ENCODE data around the gene OR2AE1. TPM values are rescaled to one million over a fixed set of nuclear protein-coding genes. Genes with fewer than 3 reads are reported as not detected.

OR2AE1 gene
- total RNA-seq, 1 experiment from 2014 or later, result not detected

Other genes starting within 250 kb of the OR2AE1 start
- gene CYP3A5, start 197.0 kb downstream of the OR2AE1 start, total RNA-seq (2014; rRNA removed; shearing (Covaris generic)), result 0.24 and 0.49 TPM in 2 replicates
- not detected in 2 replicates for gene CYP3A7, start 141.8 kb downstream of the OR2AE1 start, total RNA-seq (2014; rRNA removed; shearing (Covaris generic))
- gene CYP3A4, start 92.8 kb downstream of the OR2AE1 start, total RNA-seq (2014; rRNA removed; shearing (Covaris generic)), result not detected in 2 replicates
- not detected in 2 replicates for gene CYP3A43, start 49.0 kb downstream of the OR2AE1 start, total RNA-seq (2014; rRNA removed; shearing (Covaris generic))
- gene TRIM4, start 42.5 kb upstream of the OR2AE1 start, total RNA-seq (2014; rRNA removed; shearing (Covaris generic)), result 19.1 and 19.4 TPM in 2 replicates
- 0.12 TPM in 1 of 2 replicates, not detected in the other for gene GJC3, start 52.6 kb upstream of the OR2AE1 start, total RNA-seq (2014; rRNA removed; shearing (Covaris generic))
- 2.1 and 2.2 TPM in 2 replicates for gene AZGP1, start 99.0 kb upstream of the OR2AE1 start, total RNA-seq (2014; rRNA removed; shearing (Covaris generic))
- gene ZKSCAN1, start 138.6 kb upstream of the OR2AE1 start, total RNA-seq (2014; rRNA removed; shearing (Covaris generic)), result 10.2 and 10.7 TPM in 2 replicates
- gene ZSCAN21, start 172.7 kb upstream of the OR2AE1 start, total RNA-seq (2014; rRNA removed; shearing (Covaris generic)), result 13.5 and 15.4 TPM in 2 replicates
- gene ZNF3, start 204.7 kb upstream of the OR2AE1 start, total RNA-seq (2014; rRNA removed; shearing (Covaris generic)), result 22.6 and 25.1 TPM in 2 replicates
- gene COPS6, start 211.9 kb upstream of the OR2AE1 start, total RNA-seq (2014; rRNA removed; shearing (Covaris generic)), result 63.6 and 83.4 TPM in 2 replicates
- 216 and 221 TPM in 2 replicates for gene MCM7, start 224.4 kb upstream of the OR2AE1 start, total RNA-seq (2014; rRNA removed; shearing (Covaris generic))
- gene AP4M1, start 224.6 kb upstream of the OR2AE1 start, total RNA-seq (2014; rRNA removed; shearing (Covaris generic)), result 22.6 and 36.8 TPM in 2 replicates
- gene TAF6, start 242.3 kb upstream of the OR2AE1 start, total RNA-seq (2014; rRNA removed; shearing (Covaris generic)), result 66.7 and 80.4 TPM in 2 replicates
- gene CNPY4, start 242.6 kb upstream of the OR2AE1 start, total RNA-seq (2014; rRNA removed; shearing (Covaris generic)), result 32.6 and 34.7 TPM in 2 replicates
- gene MBLAC1, start 249.9 kb upstream of the OR2AE1 start, total RNA-seq (2014; rRNA removed; shearing (Covaris generic)), result 1.6 and 4.8 TPM in 2 replicates